ENCODE results near the gene MMP8.

GRCh38 chr11:102767800-102768199 lies 43.0 kb upstream of the MMP8 start:
- no peak for TF ChIP-seq POLR2A (IDR thresholded peaks at IDR 0.05; ENCODE audit: low read depth, low read length)
- no peak for TF ChIP-seq TAF1 (IDR thresholded peaks at IDR 0.05; ENCODE audit: borderline replicate concordance, low read depth, low read length)
- TF ChIP-seq POLR2AphosphoS5 (IDR thresholded peaks at IDR 0.05; ENCODE audit: low read depth, low read length) = no peak

Data from GM12892 (cell line).